HepG2 (cell line): ENCODE measurements around the gene MIDN. TPM values are rescaled to one million over a fixed set of nuclear protein-coding genes. Genes with fewer than 3 reads are reported as not detected.

Source experiments
- BCL6 ChIP-seq: IDR thresholded peaks from 2 replicates; pipeline ENCODE4 v1.6.1; 2016; ENCODE audit warnings: missing genetic modification reagents, missing compliant biosample characterization
- CENPT ChIP-seq: sonication (generic); formaldehyde crosslinking; IDR thresholded peaks from 2 replicates; pipeline ENCODE4 v1.8.0; 2022; ENCODE audit warnings: low read depth, mild to moderate bottlenecking, moderate library complexity, missing genetic modification reagents
- CREB3 ChIP-seq: sonication (generic); formaldehyde crosslinking; IDR thresholded peaks from 2 replicates; pipeline ENCODE4 v1.5.0; 2020; ENCODE audit warnings: missing genetic modification reagents
- FOXK1 ChIP-seq: sonication (generic); formaldehyde crosslinking; IDR thresholded peaks from 2 replicates; pipeline ENCODE4 v1.4.0; 2020; ENCODE audit warnings: low read depth, missing genetic modification reagents, borderline replicate concordance
- FOXO1 ChIP-seq: sonication (generic); formaldehyde crosslinking; IDR thresholded peaks from 2 replicates; pipeline ENCODE4 v1.4.0; 2020; ENCODE audit warnings: missing genetic modification reagents
- HCFC1 ChIP-seq: fragments of 150-350 bp; IDR thresholded peaks from 2 replicates; pipeline ENCODE4 v1.6.1; 2014; ENCODE audit warnings: low read depth, low read length
- HNRNPL ChIP-seq: fragments of 200-400 bp; formaldehyde crosslinking; IDR thresholded peaks from 2 replicates; pipeline ENCODE4 v1.6.1; 2017; ENCODE audit warnings: mild to moderate bottlenecking, low read depth, low read length
- RAD21 ChIP-seq: fragments of 450-650 bp; formaldehyde crosslinking; IDR thresholded peaks from 2 replicates; pipeline ENCODE4 v1.5.0; 2020; ENCODE audit warnings: mild to moderate bottlenecking
- RBFOX2 ChIP-seq: fragments of 200-400 bp; formaldehyde crosslinking; IDR thresholded peaks from 2 replicates; pipeline ENCODE4 v1.6.1; 2017; ENCODE audit warnings: low read depth, mild to moderate bottlenecking, low read length
- RBM39 ChIP-seq: fragments of 200-400 bp; formaldehyde crosslinking; IDR thresholded peaks from one replicate; pipeline ENCODE4 v1.6.1; 2018; ENCODE audit warnings: antibody characterized with exemption, mild to moderate bottlenecking, low read depth, low read length; ENCODE audit not compliant: poor library complexity, severe bottlenecking
- REPIN1 ChIP-seq: sonication (generic); formaldehyde crosslinking; IDR thresholded peaks from 2 replicates; pipeline ENCODE4 v1.8.0; 2022; ENCODE audit warnings: missing genetic modification reagents, low read depth, mild to moderate bottlenecking, borderline replicate concordance
- SAP130 ChIP-seq: IDR thresholded peaks from 2 replicates; pipeline ENCODE4 v1.6.1; 2016; ENCODE audit warnings: low read depth
- SMAD3 ChIP-seq: sonication (generic); formaldehyde crosslinking; IDR thresholded peaks from 2 replicates; pipeline ENCODE4 v1.4.0; 2020; ENCODE audit warnings: missing genetic modification reagents
- SSRP1 ChIP-seq: IDR thresholded peaks from 2 replicates; pipeline ENCODE4 v1.6.1; 2016; ENCODE audit warnings: control low read depth
- STAG1 ChIP-seq: sonication (generic); formaldehyde crosslinking; IDR thresholded peaks from 2 replicates; pipeline ENCODE4 v1.4.0; 2020; ENCODE audit warnings: missing genetic modification reagents
- TBX2 ChIP-seq: sonication (generic); formaldehyde crosslinking; IDR thresholded peaks from 2 replicates; pipeline ENCODE4 v1.5.0; 2020; ENCODE audit warnings: missing genetic modification reagents, mild to moderate bottlenecking, borderline replicate concordance
- TEAD3 ChIP-seq: optimal IDR thresholded peaks from 2 replicates; pipeline ENCODE3; 2016; ENCODE audit warnings: borderline replicate concordance
- TFE3 ChIP-seq: IDR thresholded peaks from 2 replicates; pipeline ENCODE4 v1.6.1; 2016
- XRCC5 ChIP-seq: fragments of 200-400 bp; formaldehyde crosslinking; optimal IDR thresholded peaks from 2 replicates; pipeline ENCODE3; 2017; ENCODE audit warnings: mild to moderate bottlenecking, low read length
- ZBTB1 ChIP-seq: sonication (generic); formaldehyde crosslinking; IDR thresholded peaks from 2 replicates; pipeline ENCODE4 v1.4.0; 2020; ENCODE audit warnings: missing genetic modification reagents, borderline replicate concordance
- ZFP41 ChIP-seq: sonication (generic); formaldehyde crosslinking; IDR thresholded peaks from 2 replicates; pipeline ENCODE4 v1.4.0; 2020; ENCODE audit warnings: mild to moderate bottlenecking, missing genetic modification reagents, borderline replicate concordance
- ZFP91 ChIP-seq: sonication (generic); formaldehyde crosslinking; IDR thresholded peaks from 2 replicates; pipeline ENCODE4 v1.9.0; 2022; ENCODE audit warnings: missing genetic modification reagents, mild to moderate bottlenecking, borderline replicate concordance
- ZKSCAN8 ChIP-seq: IDR thresholded peaks from 2 replicates; pipeline ENCODE4 v1.6.1; 2016; ENCODE audit warnings: borderline replicate concordance, missing genetic modification reagents, missing compliant biosample characterization
- ZNF207 ChIP-seq: fragments of 450-650 bp; IDR thresholded peaks from 2 replicates; pipeline ENCODE4 v1.6.1; 2016; ENCODE audit warnings: antibody characterized with exemption, borderline replicate concordance
- ZNF597 ChIP-seq: sonication (generic); formaldehyde crosslinking; IDR thresholded peaks from 2 replicates; pipeline ENCODE4 v1.5.0; 2020; ENCODE audit warnings: missing genetic modification reagents
- polyA plus RNA-seq, 8 experiments: library from polyadenylated mRNA; depleted of rRNA in 3 of 8; stranded (reverse) in 7 of 8; unstranded in 1 of 8; fragments of >200 nt; fragmentation: Illumina TruSeq in 4 of 8; extraction: Trizol in 4 of 8; gene quantifications; 2 replicates each; pipeline versions ENCODE4 v1.2.1 to v1.2.3, GENCODE V29; 2011 to 2016; ENCODE audit warnings: low read depth in 4 of 8, missing spikeins in 1 of 8, mixed read lengths in 1 of 8; ENCODE audit not compliant: insufficient read depth in 1 of 8
- total RNA-seq, 5 experiments: library from RNA; depleted of rRNA; stranded (reverse); fragments of >200 nt; fragmentation: Illumina TruSeq; extraction: Trizol; gene quantifications; 2 replicates each; pipeline ENCODE4 v1.2.3, GENCODE V29; 2016; ENCODE audit warnings: low read depth in 1 of 5

The MIDN gene
- total and polyA plus RNA-seq, 2 of the 13 experiments (the other 11 are each of a cell fraction or from before 2014, with no cell fraction given), result 8.4 to 18.0 TPM

- no peak for TF ChIP-seq ZNF207
- 0 out of 2 replicates have a peak, but pooled peaks have one; percentile 54 for TF ChIP-seq HNRNPL
- TF ChIP-seq XRCC5, result peak; percentile 67
- TF ChIP-seq SMAD3 (CRISPR knock-in tag), result peak; percentile 43; the same call in 1 of the 2 replicates
- 0 out of 2 replicates have a peak, but pooled peaks have one; percentile 37 for TF ChIP-seq RBFOX2
- TF ChIP-seq ZKSCAN8 (CRISPR knock-in tag), result peak; percentile 30; the same call in 1 of the 2 replicates
- TF ChIP-seq CENPT (CRISPR knock-in tag), result no peak
- TF ChIP-seq BCL6 (CRISPR knock-in tag), result peak; percentile 18; the same call in 1 of the 2 replicates
- TF ChIP-seq REPIN1, result 0 out of 2 replicates have a peak, but pooled peaks have one; percentile 27
- peak; percentile 41; the same call in 1 of the 2 replicates for TF ChIP-seq TBX2 (CRISPR knock-in tag)
- peak; percentile 60 for TF ChIP-seq SAP130 (CRISPR knock-in tag)
- peak; percentile 47; the same call in 1 of the 2 replicates for TF ChIP-seq SSRP1 (CRISPR knock-in tag)
- TF ChIP-seq ZNF597 (CRISPR knock-in tag), result no peak
- TF ChIP-seq RBM39, result peak; percentile 91
- no peak for TF ChIP-seq CREB3 (CRISPR knock-in tag)
- TF ChIP-seq STAG1 (CRISPR knock-in tag), result peak; percentile 99
- no peak for TF ChIP-seq HCFC1
- peak; percentile 46 for TF ChIP-seq ZFP91 (CRISPR knock-in tag)
- TF ChIP-seq ZBTB1 (CRISPR knock-in tag), result no peak
- TF ChIP-seq RAD21 (CRISPR knock-in tag), result peak; percentile 97
- 0 out of 2 replicates have a peak, but pooled peaks have one; percentile 25 for TF ChIP-seq TFE3
- TF ChIP-seq FOXK1, result peak; percentile 38; the same call in 1 of the 2 replicates
- no peak for TF ChIP-seq FOXO1 (CRISPR knock-in tag)
- peak; percentile 33 for TF ChIP-seq TEAD3
- TF ChIP-seq ZFP41, result no peak
These were observed 31.5 kb downstream of the MIDN start (continued) for GRCh38 chr19:1279782-1280341.
